Measurements from ENCODE around the gene FAM229A.

Gene FAM229A

DNA sequence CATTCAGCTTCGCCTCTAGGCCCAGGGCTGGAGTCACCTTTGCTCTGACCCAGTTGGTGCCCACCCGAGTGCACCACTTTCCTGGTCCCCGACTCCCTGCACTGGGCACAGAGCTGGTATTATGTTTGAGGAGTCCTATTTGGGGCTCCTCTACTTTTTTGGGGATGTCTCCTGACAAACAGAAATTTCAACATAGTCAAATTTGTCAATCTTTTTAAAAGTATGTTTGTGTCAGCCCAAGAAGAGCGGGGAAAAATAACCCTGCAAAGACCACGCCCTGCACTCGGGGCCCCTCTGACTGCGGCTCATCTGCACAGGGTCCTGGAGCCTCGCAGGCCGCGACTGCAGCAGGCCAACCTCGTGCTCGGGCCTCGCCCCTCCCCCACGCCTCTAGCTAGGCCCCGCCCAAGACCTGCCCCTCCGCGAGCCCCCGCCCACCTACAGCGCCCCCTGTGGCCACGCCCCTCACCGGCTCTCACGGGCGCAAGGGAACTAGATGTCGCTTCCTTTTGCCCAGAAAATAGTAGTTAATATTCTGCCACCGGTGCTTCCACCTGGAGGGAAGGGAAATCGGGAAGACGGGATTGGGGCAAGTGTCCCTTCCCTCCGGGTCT, 11.4 kb downstream of the FAM229A start:
- no peak for DNase-seq (ENCODE audit: low read depth, low spot score)

DNA sequence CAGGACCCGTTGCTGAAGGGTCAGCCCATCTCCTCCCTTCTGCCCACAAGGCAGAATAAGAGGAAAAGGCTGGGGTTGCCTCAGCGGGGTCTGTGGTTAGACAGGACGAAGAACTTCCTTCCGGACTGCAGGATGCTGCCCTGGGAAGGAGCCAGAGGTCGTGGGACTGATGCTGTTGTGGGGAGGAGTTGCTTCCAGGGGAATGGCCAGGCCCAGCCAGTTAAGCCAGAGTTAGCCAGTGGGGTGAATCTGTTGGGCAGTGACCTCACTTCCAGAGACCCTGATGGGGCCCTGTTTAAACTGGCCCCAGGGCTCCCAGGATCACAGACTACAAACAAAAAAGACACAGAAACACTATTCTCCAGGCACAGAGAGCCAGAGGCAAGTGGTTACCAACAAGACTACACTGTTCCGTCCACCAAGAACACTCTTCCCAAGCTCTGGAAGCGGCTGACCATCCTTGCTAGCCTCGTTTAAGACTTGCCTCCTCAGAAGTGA, 13.0 kb downstream of the FAM229A start:
- DNase-seq (ENCODE audit: low read depth, low spot score) = peak; percentile 81

DNA sequence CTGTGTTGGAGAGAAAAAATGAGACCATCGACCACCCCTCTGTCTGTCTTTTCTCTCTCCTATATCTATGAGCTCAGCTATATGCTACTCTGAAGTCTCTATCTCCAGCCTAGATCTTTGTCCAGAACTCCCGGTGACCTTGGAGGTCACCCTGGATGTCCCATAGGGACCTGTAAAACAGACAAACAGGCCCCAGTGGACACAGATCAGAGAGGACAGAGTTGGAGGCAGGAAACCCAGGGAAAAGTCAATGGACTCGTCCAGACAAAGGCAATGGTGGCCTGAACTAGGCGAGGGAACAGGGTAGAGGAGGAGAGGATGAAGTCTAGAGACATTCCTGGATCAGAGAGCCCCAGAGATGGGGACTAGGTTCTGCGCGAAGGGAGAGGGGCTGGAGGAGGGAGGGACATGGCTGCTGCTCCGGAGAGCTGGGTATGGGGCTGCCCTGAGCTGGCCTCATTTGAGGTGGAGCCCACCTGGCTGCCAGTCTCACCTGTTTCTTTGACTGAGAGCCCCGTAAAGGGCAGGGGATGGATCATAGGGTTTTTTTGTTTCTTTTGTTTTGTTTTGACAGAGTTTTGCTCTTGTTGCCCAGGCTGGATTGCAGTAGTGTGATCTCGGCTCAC, 15.6 kb downstream of the FAM229A start:
- no peak for DNase-seq (ENCODE audit: low read depth, low spot score)

DNA sequence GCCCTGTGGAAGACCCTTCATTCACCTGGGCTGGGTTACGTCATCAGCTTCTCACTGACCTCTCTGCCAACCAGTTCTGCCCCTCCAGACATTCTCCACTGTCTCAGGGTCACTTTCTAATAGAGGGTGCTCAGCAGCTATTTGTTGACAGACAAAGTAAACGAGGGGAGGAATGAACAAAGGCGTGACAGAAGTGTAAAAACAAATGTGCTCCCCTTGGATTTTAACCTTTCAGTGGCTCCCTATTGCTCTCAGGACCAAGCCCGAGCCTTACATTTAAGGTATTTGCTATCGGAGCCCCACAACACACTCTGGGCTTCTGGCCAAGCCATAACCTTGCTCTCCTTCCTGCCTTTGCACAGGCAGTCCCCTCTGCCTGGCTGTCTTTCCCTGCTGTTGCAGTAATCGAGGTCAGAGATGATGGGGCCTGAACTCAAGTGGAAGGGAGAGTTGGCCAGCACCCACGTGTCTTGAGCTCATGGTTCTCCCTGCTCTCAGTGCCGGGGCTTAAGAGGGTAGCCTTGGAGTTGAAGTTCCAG, 16.9 kb downstream of the FAM229A start:
- no peak for DNase-seq (ENCODE audit: low read depth, low spot score)

DNA sequence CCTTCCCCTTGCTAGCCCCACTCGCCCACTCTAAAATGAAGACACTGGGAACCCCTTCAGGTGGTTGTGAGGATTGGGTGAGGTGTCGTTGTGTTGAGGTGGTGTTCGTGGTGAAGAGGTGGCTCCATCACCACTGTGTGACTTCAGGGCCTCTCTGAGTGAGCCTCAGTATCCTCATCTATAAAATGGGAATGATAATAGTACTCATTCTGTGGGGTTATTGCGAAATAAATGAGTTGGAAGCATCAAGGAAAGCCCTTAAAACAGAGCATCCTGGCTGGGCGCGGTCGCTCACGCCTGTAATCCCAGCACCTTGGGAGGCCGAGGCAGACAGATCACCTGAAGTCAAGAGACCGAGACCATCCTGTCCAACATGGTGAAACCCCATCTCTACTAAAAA, 19.6 kb downstream of the FAM229A start:
- DNase-seq (ENCODE audit: low read depth, low spot score) = no peak

DNA sequence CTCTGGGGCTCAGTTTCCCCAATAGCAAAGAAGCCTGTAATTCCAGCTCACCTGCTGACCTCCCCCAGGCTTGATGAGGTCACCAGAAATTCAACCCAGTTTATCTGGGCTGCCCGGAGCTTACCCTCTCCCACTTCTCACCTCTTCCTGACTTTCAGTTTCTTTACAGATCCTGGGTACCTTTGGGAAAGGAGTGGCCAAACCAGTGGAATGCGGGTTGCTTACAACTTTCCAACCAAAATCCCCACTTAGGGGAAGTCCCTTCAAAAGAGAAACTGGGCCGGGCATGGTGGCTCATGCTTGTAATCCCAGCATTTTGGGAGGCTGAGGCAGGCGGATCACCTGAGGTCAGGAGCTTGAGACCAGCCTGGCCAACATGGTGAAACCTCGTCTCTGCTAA, 20.3 kb downstream of the FAM229A start:
- no peak for DNase-seq (ENCODE audit: low read depth, low spot score)

DNA sequence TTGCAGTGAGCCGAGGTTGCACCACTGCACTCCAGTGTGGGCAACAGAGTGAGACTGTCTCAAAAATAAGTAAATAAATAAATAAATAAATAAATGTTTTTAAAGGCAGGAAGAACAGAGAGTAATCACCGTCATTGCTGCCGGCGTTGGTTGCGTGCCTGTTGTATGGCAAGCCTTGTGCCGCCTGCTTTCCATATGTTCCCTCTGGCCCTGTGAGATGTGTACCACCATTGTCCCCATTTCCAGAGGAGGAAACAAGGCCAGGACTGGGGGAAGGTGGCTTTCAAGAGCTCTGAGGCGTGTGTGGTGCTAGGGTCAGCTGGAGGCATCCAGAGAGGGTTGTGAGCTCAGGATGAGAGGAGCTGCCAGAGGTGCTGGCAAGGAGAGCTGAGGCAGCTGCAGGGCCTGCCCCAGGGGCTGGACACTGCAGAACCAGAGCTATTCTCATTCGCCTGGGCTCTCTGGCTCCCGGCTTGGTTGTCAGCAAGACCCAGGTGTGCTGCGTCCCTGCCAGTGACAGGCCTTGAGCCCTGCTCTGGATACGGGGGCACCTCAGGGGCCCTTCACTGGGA, 21.0 kb downstream of the FAM229A start:
- no peak for DNase-seq (ENCODE audit: low read depth, low spot score)

DNA sequence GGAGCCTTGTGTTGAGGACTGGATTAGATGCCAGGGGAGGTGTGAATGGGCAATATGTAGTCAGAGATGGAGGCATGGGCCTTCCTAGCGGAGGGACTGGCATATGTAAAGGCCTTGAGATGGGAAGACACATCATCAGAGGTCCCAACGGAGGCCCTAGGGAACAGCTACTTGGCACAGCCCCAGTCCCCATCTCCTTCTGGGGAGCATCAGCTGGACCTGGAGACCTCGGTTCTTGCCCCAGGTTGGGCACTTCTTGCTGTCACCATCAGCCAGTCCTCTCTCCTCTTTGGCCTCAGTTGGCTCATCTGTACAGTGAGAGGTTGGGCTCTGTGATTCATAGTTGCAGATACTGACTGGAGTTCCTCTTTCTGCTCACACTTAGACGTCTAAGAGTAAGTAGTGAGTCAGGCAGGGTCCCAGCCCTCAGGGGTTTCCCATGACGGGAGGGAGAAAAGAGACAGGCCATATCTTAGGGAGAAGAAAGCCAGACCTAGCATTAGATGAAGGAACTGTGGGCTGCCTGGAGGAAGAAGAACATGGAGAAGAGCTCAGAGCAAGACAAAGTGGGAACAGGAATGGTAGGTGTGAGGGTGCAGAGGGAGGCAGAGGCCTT, 22.8 kb downstream of the FAM229A start:
- no peak for DNase-seq (ENCODE audit: low read depth, low spot score)

DNA sequence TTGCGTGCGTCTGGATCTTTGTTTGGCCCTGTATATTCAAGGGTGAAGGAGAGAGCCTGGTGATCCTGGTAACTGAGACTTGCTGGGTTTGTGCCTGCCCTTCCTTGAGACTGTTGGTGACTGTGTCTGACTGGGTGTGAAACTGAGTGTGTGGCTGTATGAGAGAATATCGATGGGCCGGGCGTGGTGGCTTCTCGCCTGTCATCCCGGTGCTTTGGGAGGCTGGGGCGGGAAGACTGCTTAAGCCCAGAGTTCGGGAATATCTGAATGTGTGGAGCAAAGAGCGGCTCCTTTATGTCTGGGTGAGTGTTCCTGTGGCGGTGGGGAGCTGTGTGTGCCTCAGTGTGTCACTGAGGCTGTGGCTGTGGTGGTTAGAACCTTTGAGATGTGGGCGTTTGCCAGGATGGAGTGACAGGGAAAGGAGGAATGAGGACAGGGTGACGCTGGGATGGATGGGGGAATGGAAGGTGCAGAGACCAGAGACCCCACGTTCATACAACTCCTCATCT, 23.6 kb downstream of the FAM229A start:
- no peak for DNase-seq (ENCODE audit: low read depth, low spot score)

DNA sequence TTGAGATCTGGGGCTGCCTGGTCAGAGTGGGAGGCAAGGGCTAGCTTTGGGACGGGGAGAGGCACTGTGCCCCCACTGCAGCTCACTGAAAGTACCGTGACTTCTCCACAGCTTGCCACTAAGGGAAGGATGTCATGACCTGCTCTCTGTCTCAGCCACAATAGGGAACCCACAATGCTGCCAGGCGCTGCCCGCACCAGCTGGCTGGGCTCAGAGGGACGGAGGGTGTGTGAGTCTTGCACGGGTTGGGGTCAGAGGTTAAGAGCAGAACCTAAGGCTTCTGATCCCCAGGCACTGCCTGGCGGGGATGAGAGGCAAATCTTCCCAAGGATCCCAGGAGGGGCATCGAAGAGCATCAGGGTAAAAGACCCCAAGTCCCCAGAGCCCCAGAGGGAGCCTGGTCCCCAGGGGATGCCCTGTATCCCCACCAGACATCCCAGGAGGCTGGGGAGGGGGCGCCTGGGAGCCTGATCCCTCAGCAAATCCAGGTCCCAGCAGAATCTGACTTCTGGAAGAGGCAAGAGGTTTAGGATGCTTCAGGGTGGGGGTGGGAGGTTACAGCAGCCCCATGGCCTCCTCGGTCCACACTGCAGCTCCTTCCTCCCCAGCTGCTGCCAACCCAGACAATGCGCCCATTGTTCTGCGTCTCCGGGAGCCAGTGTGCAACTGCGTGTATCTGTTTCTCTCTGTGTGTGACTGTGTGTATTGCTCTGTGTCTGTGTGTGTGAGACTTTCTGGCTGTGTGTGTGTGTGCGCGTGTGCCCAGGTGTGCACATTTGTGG, 24.2 kb downstream of the FAM229A start:
- DNase-seq (ENCODE audit: low read depth, low spot score) = no peak

DNA sequence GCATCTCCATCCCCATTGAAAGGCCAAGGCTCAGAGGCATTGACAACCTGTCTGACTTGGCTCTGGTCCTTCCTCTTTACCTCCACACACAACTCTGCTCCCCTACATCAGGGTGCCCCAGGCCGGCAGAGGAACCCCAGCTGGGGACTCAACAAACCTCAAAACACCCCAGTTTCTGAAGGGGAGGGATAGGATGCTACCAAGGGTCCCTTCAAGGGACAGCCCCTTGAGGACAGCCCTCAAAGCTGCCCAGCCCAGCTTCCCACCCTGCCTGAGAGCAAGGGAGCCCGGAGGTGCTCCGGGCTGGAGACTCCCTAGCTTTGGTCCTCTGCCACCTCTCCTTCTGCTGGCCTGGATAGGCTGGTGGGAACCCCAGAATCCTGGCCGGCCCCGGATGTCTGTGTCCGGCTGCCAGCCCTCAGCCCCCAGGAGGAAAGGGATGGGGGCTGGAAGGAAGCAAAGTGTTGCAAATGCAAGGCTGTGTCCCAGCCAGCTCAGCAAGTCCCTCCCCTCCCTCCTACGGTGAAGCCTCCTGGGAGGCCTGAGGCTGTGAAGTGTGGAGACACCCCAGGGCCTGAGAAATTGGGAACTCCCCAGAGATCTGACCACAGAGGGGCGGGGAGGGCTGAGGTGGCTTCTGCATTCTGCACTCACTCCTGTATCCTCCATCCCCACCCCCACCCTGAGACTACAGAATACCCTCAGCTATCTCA, 25.2 kb downstream of the FAM229A start:
- no peak for DNase-seq (ENCODE audit: low read depth, low spot score)

DNA sequence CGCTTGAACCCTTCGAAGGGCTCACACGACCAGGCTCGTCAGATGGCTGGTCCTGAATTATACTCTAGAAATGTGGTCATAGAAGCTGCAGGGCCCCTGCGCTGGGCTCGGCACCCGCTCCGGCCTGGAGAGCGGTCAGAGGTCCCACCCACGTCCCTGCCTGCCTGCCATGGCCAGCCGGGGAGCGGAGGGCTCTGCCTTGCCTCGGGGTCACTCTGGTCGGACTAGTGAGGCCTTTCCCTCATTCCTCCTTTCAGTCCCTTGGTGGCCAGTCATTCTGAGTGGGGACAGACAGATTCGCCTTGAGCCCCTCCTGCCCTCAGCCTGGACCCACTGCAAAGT, 25.7 kb downstream of the FAM229A start:
- DNase-seq (ENCODE audit: low read depth, low spot score) = no peak

DNA sequence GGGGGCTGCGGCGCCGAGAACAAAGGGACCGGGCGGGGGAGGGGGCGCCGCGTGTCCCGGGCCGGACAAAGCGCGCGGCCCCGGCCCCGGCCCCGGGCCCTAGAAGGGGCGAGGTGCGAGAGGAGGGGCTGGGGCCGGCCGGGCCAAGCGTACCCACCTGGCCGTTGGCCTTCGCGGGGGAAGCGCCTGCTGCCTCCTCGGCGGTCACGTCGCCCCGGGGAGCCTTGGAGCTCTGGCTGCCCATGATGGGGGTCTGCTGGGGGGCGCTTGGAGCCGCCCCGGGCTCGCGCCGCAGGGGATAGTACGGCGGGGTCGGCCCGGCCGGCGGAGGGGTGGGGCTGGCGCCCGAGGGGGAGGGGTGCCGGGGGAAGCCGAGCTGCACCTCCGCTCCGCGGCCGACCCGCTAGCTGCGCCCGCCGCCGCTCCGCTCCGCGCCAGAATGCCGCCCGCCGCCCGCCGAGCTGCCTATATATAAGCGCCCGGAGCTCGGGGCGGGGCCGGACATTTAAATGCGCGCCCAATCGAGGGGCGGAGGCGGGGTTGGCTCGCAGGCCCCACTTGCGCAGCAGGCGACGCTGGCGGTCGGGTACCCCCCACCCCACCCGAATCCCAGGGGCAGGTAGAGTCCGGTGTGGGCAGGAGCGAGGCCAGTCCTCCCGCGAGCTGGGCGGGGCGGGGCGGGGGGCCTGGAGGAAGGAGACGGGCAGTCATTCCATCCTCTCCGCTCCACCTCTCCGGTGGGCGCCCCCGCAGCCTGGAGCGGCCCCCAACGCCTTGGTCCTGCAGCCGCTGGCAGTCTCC, 26.3 kb downstream of the FAM229A start, which contains the start of gene MARCKSL1:
Gene MARCKSL1, minus strand, starts transcription at position 444 of the 801 bp plus-strand sequence. Its CDS starts 200 bp downstream, at position 244.
- no peak for DNase-seq (ENCODE audit: low read depth, low spot score)

DNA sequence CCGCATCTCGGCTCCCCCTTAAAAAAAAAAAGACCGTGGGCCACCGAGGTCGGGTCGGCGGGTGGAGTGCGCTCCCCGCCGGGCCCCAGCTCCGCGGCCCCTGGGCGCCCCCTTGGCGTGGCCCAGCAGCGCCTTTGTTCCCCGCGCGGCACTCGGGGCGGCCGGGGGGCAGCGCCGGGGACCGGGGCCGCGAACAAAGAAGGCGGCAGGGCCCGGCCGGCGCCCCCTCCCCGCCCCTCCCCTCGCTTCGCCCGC, 26.8 kb downstream of the FAM229A start:
- no peak for DNase-seq (ENCODE audit: low read depth, low spot score)

DNA sequence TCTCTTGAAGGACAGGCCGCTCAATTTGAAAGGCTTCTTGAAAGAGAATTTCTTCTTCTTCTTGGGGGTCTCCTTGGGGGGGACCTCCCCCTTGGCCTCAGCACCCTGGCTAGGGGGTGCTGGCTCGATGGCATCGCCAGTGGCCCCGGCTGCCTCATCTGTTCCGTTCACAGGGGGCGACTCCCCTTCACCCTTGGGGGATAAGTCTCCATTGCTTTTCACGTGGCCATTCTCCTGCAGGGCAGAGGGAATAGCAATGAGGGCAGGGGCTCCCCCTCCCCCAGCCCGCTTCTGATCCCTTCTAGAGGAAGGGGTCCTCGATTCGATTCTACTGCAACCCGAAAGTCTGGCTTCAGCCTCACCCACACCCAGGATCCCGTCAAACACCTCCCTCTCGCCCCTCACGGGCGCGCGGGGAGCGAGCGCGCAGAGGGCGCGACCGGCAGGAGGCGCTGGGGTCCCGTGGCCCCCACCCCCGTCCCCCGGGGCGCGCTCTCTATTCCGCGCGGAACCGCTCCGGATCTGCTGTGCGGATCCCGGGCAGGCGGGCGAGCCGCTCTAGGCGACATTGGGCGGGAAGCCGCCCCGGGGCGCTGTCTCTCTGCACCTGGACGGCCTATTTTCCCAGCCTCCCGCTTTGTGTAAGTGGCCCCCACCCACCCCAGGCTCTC, 27.3 kb downstream of the FAM229A start:
- DNase-seq (ENCODE audit: low read depth, low spot score) = no peak

DNA sequence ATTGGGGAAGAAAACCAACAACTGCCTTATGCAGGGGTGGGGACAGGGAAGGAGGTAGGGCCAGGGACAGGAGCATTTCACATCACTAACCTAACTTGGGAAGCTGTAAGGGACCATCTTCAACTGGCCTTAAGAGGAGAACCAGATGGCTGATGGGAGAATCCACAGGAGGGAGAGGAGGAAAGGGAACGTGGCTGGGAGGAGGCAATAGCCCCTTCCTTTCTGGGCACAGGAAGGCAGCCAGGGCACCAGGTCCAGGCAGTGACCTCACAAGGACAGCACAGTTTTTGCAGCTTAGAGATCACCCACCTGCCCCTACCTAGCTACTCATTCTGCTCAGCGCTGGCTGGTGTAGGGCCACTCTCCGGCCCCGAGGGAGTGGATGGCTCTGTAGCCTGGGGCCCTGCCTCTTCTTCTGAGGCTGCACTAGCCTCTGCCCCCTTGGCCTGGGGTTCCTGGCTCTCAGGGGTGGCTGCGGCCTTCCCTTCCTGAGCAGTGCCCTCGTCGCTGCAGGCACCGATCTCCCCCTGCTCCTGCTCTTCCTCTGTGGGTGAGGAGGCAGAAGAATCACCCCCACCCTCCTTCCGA, 27.9 kb downstream of the FAM229A start:
- no peak for DNase-seq (ENCODE audit: low read depth, low spot score)

DNA sequence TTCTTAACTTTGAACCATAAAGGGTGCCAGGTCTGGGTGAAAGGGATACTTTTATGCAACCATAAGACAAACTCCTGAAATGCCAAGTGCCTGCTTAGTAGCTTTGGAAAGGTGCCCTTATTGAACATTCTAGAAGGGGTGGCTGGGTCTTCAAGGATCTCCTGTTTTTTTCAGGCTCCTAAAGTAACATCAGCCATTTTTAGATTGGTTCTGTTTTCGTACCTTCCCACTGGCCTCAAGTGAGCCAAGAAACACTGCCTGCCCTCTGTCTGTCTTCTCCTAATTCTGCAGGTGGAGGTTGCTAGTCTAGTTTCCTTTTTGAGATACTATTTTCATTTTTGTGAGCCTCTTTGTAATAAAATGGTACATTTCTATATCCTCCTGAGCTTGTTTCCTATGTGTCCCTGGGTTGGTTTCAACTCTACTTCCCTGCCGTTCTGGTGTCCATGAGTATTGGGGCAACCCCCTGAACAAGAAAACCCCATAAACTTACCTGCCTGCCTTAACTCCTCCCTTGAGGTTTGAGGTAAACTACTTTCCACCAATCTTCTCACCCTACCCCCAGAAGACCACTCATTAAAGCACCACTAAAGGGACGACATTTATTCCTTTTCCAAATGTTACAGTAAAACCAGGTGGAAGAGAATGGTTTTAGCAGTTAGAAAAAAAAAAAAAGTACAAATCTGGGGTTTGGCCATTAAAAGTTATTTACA, 28.9 kb downstream of the FAM229A start:
- no peak for DNase-seq (ENCODE audit: low read depth, low spot score)

DNA sequence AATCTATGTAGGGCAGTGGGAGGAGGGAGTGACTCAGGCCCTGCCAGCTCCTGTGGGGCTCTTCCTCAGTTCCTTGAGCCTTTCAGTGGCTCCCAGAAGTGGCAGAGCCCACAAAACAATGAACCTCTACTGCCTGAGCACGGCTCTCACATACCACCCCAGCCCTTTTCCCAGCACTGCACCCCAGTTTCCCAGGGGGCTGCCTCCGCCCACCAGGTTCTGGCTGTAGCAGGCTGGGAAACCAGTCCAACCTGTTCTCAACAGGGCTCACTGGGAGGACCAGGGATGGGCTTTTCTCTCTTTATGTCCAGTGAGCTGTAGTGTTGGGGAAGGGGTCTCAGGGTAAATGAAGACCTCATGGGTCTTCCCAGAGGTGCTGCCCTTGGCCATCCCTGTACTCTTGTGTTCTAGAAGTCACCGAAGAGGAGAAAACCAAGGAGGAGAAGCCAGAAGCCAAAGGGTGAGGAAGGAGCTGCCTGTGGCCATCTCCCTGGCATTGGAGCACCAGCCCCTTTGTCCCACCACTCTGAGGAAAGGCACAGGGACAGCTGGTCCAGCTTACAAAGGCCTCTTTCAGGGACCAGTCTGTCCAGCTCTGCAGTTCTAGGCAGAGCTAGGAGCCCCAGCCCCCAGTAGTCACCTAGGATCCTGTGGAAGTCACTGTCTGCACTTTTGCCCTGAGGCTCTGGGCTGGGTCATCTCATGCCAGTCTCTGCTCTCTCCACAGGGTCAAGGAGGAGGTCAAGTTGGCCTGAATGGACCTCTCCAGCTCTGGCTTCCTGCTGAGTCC, 29.8 kb downstream of the FAM229A start:
- DNase-seq (ENCODE audit: low read depth, low spot score) = no peak
